NCI-H345 treated with DMSO at 0.1 percent for 48 hours (cell line): Measurements from ENCODE around the gene TMEM198.

Source experiments
- DNase-seq: peaks from one replicate; lab custom pipeline; 2025; ENCODE audit not compliant: unreplicated experiment; lab: John Stamatoyannopoulos, UW

Gene TMEM198

DNA sequence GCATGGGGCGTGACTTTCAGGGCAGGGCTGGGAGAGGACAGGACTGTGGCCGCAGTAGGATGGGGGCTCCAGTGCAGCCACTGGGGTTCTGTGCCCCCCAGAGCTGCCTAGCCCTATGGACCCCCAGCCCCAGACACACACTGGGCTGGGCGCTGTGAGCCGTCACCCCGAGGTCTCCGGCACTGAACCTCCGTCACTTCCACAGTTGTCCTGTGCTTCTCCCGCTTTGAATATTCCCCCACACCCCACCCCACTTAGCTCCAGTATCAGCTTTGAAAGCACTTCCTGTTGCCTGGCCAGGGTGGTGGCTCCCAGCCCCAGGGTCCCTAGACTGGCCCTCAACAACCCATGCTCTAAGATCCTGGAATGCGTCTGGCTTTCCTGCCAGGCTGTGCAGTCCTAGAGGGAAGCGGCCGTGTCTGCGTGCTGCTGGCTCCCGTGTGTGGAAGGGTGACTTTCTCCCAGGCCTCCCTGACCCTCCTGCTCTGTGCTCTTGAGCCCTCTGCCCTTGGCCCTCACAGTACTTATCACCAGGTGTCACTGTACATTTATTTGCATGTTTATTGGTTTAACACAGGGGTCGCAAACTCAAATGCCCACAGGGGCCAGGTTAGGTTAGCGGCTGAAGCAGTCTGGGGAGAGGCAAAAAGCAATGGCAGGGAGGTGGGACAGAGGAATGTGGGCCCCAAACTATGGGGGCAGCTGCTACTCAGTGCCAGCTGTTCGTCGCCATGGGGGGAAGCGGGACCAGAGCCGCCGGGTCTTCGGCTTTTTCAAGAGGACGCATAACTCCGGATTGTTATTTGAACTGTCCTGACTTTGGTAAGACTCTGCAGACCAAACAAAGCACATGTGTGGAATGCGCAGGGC, 17.6 kb downstream of the TMEM198 start:
- no peak for DNase-seq

DNA sequence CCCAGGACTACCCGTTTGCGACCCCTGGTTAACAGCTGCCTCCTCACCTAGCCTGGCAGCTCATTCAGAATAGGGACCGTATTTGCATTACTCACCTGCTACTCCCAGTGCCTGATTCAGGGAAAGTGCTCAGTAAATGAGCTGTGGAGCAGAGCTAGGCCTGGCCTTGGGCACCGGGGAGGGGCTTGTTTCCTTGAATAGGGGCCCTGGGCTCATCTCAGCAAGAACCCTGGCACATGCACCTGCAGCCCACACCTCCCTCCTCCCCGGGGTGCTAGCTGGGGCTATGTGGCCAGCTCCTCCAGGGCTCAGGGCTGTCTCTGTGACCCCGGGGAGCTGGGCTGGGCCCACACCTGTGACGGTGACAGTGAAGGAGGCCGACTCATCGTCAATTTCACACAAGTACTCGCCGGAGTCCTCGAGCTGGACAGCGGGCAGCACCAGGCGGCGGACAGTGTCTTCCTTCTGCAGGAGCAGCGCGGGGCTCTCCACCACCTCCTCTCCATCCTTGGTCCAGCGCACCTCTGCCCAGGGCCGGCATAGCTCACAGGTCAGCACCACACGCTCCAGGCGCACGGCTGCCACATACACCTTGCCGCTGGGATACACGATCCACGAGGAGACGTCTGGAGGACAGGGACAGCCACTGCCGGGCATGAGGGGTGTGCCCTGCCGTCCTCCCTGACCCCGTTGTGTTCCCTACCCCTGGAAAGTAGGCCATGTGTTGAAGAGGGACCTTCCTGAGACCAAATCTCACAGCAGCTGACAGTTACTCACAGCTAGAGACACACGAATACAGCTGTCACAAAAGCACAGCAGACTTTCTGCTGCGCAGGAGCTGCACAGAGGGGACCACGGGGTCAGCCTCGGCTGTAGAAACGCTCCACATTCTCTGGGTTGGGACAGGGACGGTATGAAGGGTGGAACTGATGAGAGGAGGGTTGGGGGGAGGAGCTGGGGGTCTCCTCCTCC, 18.5 kb downstream of the TMEM198 start:
- DNase-seq, result peak; percentile 78

DNA sequence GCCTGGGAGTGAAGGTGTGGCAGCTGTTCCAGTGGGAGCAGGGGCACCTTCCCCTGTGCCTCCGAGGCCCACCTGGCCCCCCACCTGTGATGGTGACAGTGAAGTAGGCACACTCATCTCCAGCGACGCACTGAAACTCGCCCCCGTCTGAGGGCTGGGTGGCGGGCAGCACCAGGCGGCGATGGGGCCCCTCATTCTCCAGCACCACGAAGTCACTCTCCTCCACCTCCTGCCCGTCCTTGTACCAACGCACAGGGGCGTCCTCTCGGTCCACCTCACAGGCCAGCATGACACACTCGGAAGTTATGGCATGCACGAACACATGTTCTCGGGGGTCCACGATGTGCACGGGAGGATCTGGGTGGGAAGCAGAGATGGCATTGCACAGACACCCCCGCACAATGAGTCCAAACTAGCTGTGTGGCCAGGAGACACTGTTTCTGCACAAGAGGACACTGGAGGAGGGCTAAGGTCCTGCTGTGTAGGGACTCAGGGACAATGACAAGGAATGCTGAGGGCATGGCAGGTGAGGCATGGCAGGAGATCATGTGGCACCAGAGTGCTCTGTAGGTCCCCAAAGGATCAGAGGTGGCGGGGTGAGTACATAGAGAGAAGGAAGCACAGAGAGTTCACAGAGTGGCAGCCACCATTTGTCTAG, 19.6 kb downstream of the TMEM198 start:
- no peak for DNase-seq

DNA sequence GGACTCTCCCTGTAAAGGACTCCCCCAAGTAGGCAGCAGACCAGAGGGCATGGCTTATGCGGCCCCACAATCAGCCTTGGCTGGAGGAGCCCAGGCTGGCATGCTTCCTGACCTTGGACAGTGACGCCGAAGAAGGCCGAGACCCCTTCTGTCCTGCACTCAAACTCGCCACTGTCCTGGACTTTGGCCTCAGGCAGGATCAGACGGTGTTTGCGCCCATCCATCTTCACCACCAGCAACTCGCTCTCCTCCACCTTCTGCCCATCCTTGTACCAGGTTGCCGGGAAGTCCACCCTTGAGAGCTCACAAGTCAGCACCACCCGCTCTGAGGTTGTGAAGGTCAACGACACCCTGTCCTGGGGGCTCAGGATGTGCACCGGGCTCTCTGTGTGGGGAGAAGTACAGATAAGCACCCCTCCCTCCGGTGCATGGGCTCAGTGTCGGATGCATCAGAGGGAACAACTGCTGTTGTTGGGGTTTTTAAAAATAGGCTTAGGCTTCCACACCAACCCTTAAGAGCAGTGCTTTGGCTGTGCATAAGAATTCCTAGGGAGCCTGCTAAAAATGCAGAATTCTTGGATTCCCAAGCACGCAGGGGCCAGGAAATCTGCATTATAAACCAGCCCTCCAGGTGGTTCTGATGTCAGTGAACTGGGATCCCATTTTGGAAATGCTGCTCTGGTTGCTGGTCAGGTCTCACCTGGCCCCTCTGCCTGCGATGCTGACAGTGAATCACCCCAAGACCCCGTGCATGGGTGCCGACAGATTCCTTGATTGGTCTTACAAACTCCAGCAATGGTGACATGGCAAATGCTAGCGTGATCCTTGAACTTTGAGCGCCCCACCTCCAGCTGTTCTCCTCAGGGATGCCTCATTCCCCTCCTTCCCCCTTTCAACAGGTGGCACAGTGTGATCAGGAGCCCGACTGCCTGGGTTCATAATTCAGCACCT, 21.6 kb downstream of the TMEM198 start:
- DNase-seq, result no peak

DNA sequence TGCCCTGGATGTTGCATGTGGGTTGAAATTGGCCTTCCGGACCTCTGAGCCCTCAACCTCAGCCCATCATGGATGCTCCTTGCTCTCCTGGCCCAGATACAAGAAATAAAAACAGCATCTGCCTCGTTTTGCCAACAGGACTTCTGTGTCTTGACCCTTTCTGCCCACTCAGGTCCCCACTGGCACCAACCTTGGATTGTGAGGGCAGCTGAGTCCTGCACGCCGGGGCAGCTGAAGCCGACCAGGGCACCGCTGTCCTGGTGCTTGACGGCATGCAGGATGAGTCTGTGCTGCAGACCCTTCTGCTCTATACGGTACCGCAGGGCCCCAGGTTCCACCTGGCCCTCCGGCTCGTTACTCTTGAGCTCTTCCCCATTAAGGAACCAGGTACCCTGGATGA, 22.8 kb downstream of the TMEM198 start:
- no peak for DNase-seq

DNA sequence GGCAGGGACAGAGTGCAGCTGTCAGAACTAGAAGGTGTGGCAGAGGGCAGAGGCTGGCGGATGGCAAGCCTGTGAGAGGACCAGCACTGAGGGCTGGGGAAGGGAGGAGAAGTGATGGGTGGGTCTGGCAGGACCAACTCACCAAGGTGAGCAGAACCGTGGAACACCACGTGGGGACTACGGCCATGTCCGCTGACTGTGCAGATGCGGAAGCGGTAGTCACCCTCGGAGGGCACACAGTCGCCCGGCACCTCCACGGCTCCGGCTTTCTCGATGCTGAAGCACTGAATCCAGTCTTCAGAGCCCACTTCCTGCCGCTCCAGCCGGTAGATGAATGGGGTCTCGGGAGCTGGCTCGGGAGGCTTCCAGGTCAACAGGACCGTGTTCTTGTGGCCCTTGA, 23.3 kb downstream of the TMEM198 start:
- no peak for DNase-seq

DNA sequence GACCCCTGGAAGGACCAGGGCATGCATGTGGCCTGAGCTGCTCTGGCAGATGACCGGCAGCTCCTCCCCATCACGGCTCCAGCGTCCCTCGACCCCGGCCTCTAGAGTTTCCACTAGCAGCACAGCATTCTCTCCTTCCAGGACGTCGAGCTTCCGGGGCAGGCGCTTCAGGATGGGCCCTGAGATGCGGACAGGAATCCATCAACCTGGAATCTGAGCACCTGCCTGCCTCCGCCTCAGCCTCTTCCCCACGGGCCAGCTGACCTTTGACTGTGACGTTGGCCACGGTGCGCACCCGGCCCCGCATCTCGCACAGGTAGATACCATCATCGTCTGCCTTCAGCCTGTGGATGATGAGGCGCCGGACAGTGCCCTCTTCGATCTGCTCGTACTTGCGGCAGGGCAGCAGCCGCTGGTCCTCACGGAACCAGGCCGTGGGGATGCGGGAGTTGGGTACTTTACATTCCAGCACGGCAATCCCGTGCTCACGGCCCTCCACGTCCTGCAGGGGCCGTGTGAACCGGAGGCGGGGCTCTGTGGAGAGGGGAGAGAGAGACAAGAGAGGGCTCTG, 24.0 kb downstream of the TMEM198 start:
- no peak for DNase-seq

DNA sequence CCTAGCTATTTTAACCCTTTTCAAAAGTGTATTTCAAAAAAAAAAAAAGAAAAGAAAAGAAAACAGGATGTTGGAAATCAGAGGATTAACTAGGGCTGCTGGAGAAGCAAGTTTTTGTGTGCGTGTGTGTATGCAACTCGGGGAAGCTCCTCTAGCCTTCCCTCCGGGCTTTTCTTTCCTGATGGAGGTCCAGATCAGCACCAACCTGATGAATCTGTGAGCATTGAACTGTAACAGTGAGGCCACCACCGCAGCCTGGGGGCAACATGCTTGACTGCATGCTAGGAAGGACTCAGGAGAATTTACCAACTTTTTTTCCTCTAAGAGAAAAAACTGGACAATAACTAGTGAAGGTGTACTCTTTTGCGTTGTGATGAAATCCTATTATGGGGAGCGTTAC, 25.2 kb downstream of the TMEM198 start:
- DNase-seq, result no peak

DNA sequence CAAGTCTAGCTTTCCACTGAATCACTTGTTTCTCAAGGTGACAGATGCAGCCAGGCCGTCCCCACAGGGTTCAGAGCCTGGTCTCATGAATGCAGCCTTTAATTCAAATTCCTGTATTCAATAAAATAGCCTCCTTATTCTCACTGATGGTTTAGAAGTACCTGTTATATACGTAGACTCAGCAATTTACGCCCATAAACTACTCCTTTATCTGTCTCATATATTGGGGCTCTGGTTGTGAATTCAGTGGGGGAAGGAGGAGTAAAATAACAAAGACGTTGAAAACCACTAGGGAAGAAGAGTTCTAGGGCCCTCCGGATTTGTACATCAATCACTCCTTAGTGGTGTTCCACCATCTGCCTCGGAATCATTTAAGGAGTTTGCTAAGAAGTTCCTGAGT, 25.8 kb downstream of the TMEM198 start:
- DNase-seq, result no peak

DNA sequence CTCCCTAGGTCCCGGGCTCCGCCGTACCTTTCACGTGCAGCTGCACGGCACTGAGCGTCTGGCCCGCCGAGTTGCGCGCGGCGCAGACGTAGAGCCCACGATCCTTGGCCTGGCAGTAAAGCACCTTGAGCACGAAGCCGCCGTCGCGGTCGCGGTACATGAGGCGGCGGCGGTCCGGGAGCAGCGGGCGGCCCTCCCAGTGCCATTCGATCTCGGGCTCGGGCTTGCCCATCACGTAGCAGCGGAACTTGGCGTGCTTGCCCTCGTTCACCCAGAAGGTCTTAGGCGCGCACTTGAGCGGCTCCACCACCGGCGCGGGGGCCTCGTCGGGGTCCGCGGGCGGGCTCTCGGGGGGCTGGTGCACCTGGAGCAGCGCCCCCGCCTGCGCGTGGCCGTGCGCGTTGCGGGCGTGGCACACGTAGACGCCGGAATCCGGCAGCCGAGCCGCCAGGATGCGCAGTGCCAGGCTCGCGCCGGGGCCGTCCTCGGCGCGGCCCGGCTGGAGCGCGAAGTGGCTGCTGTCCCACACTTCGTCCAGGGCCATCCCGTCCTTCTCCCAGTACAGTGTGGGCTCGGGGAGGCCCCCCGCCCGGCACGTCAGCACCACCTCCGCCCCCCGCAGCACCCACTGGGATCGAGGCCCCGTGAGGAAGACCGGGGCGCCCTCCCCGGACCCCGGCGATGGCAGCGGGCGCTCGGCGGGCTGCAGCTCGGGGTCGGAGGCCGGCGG, 26.5 kb downstream of the TMEM198 start:
- no peak for DNase-seq

DNA sequence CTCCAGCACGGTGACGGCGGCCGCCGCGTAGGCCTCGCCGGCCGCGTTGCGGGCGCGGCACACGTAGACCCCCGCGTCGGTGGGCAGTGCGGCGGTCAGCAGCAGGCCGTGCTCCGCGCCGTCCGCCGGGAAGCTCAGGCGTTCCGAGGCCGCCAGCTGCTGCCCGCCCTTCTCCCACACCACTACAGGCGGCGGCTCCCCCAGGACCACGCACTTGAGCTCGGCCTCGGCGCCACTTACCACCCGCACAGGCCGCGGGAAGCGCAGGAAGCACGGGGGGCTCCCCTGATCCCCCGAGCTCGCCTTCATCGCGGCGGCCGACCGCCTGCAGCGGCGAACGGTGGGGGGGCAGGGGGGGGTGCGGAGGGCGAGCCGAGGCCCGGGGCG, 27.1 kb downstream of the TMEM198 start:
- DNase-seq, result no peak

DNA sequence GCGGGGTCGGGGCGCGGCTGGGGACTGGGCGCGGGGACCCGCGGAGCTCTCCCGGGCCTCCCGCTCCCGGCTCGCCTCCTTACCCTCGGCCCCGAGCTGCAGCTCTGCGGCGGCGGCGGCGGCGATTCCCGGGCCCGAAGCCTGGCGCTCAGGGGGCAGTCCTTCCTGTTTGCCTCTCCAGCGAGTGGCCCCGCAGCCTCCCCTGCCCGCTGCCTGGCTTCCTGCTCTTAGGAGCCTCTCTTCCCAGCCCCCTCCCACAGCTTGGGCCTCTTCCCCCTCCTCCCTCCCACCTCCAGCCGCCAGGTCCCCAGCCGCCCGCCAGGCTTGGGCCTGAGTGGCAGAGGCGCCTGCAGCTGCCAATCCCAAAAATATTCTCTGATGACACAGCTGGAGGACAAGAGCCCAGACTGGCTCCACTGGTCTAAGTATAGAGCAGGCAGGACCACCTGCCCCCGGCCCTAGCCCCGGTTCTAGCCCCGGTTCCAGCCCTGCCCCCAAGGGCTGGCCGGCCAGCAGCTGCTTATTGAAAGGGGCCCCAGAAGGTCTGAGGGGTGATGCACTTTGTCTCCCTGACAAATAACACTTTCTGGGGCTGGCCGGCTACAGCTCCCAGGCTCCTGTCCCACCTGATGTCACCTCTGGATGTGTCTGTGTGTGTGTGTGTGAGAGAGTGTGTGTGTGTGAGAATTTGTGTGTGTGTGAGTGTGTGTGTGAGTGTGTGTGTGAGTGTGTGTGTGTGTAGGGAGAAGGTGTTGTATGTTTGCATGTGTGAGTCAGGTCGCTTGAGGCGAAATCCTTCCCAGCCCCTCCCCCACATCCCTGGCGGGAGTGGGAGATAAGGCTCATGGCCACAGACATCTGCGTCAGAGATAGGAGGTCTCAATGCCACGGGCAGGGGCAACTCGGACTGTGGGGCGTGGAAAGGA, 27.7 kb downstream of the TMEM198 start, which contains the start of gene OBSL1:
TSS of gene OBSL1 (minus strand) at position 229 of the 926 bp plus-strand sequence. CDS start 307 bp downstream, outside the sequence.
- DNase-seq, result peak; percentile 56

DNA sequence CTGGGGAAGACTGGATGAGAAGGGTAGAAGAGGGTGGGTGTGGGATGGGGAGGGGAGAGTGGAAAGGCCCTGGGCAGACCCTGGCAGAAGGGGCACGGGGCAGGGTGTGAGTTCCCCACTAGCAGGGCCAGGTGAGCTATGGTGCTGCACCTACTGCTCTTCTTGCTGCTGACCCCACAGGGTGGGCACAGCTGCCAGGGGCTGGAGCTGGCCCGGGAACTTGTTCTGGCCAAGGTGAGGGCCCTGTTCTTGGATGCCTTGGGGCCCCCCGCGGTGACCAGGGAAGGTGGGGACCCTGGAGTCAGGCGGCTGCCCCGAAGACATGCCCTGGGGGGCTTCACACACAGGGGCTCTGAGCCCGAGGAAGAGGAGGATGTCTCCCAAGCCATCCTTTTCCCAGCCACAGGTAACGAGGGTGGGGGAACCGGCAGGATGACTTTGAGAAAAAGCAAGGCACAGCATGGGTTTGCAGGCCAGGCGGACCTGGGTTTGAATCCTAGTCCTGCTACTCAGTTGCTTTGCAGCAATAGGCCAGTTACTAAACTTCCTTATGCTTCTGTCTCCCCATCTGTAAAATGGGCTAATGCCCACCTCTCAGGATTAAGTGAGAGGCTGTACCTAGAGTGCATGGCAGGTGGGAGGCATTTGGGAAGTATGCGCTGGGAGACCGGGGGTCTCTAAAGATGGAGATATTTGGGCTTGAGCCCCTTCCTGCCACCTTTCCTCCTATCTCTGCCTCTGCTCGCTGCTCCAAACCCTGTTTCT, 28.6 kb downstream of the TMEM198 start, which contains the start of gene INHA:
TSS of gene INHA (plus strand) at position 74 of the 765 bp plus-strand sequence. CDS start at position 139, 65 bp downstream.
- no peak for DNase-seq

DNA sequence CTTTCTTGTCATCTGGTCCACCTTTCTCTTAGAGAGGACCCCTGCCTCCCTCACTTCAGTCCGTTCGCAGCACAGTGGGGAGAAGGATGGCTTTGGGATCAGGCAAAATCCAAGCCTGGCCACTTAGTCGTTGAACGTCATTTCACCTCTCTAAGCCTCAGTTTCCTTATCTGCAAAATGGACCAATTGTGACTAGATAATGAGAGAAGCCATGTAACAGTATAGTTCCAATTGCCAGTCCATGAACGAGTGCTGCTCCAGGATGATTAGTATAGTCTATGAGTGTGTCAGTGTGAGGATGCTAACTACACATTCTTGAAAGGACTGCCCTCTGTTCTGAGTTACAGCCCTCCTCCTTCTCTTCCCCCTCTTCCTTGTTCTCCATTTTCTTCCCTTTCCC, 29.3 kb downstream of the TMEM198 start:
- peak; percentile 100 for DNase-seq

DNA sequence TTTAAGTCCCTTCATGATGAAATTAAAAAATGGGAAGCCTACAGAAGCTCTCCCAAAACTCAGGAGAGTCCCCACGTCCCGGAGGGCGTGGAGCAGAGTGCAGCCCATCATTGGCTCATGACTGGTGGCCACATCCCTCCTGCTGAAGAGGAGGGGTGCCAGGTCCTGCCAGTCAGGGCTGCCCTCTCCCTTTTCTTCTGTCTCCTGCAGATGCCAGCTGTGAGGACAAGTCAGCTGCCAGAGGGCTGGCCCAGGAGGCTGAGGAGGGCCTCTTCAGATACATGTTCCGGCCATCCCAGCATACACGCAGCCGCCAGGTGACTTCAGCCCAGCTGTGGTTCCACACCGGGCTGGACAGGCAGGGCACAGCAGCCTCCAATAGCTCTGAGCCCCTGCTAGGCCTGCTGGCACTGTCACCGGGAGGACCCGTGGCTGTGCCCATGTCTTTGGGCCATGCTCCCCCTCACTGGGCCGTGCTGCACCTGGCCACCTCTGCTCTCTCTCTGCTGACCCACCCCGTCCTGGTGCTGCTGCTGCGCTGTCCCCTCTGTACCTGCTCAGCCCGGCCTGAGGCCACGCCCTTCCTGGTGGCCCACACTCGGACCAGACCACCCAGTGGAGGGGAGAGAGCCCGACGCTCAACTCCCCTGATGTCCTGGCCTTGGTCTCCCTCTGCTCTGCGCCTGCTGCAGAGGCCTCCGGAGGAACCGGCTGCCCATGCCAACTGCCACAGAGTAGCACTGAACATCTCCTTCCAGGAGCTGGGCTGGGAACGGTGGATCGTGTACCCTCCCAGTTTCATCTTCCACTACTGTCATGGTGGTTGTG, 30.9 kb downstream of the TMEM198 start:
- DNase-seq, result no peak
